Urinary bladder (tissue), 4 donors: ENCODE results near the gene KCNMA1. TPM values are rescaled to one million over a fixed set of nuclear protein-coding genes. Genes with fewer than 3 reads are reported as not detected.

Experiments used
- DNase-seq: peaks from one replicate; pipeline ENCODE4 v3.0.0-alpha.2; 2015; ENCODE audit errors: extremely low spot score
- H3K27ac ChIP-seq: one replicate; pipeline ENCODE4 v1.5.1; 2013; ENCODE audit warnings: low read depth, mild to moderate bottlenecking, moderate library complexity
- H3K36me3 ChIP-seq: one replicate; pipeline ENCODE4 v1.6.1; 2013; ENCODE audit warnings: mild to moderate bottlenecking, moderate library complexity; ENCODE audit not compliant: insufficient read depth
- H3K4me1 ChIP-seq: one replicate; pipeline ENCODE4 v1.6.1; 2013; ENCODE audit warnings: mild to moderate bottlenecking, moderate library complexity; ENCODE audit not compliant: insufficient read depth
- H3K4me3 ChIP-seq: one replicate; pipeline ENCODE4 v1.5.1; 2013; ENCODE audit warnings: low read depth, low read length
- WGBS: extraction: QIAGEN DNeasy Blood & Tissue Kit; methylation state at CpG from one replicate; pipeline ENCODE4 v1.1.7; 2013; 5-methylcytosine and 5-hydroxymethylcytosine counted together
- polyA plus RNA-seq: library from polyadenylated mRNA; stranded (reverse); fragments of 200-250 nt; gene quantifications from one replicate; pipeline ENCODE4 v1.2.3, GENCODE V29; 2013
- total RNA-seq: library from RNA; depleted of rRNA; stranded (reverse); fragments of >200 nt; gene quantifications from one replicate; pipeline ENCODE4 v1.2.3, GENCODE V29; 2014
- donor health status: healthy with polysubstance abuse.
- donor health status: healthy.

KCNMA1 gene
- total and polyA plus RNA-seq, 2 donors = 105 to 107 TPM

DNA sequence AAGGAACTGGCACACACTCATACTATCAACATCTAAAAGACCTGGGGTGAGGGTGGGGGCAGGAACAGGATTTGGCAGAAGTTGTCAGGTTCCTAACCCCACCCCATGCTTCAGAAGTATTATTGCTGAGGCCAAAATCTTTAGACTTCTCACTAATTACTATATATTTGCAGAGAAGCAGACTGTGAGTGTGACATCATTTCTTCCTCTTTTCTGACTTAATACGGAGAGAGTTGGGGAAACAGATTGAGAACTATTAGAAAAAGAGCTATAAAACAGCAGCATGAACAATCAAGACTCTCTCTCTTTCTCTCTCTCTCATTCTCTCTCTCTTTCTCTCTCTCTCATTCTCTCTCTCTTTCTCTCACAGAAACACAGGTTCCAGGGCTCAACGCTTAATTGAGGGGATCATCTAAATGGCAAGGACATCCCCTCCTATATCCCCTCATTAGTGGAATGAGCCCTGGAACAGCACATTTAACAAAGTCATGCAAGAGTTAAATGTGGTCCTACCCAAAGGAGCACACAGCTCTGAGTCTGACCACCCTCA lies 94.8 kb downstream of the KCNMA1 start:
- H3K4me1 ChIP-seq = no peaks in the 10 kb centered on the region
- no peak for DNase-seq
- H3K4me3 ChIP-seq = no peak overlapping the region
- WGBS = 90% methylated on average over 2 of the region's 2 CpGs
- no peaks in the 10 kb centered on the region for H3K36me3 ChIP-seq
- no peak overlapping the region for H3K27ac ChIP-seq

DNA sequence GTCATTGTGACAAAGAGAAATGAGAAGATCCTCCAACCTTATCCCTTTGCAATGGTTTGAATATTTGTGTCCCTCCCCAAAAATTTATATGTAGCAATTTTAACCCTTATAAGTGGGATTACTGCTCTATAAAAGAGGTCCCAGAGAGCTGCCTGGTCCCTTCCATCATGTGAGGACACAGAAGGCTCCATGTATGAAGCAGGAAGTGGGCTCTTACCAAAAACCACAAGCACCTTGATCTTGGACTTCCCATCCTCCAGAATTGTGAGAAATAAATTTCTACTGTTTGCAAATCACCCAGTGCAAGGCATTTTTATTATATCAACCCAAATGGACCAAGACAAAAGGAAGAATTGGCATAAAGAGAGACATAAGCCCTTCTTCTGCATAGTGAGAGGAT lies 95.7 kb downstream of the KCNMA1 start:
- no peaks in the 10 kb centered on the region for H3K4me1 ChIP-seq
- no peak for DNase-seq
- no peak overlapping the region for H3K27ac ChIP-seq
- H3K4me3 ChIP-seq = no peak overlapping the region
- no peaks in the 10 kb centered on the region for H3K36me3 ChIP-seq

DNA sequence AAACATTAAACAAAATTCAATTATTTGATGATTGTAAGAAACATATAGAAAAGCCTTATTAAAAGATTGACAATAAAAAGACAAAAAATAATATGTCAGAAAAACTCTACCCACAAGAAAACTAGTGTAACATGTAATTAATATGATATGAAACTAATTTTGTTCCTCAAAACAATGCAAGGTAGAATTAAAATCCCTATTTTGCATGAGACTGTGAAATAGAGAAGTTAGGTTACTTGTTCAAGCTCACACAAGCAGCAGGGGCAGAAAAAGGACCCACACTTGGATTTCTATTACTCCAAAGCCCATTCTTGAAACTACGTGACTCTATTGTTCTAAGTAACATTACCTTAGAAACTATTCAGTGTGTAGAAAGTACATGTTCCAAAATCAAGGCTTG lies 96.4 kb downstream of the KCNMA1 start:
- Histone ChIP-seq H3K4me1 (no peaks in the 10 kb centered on the region), H3K27ac (no peak overlapping the region), H3K36me3 (no peaks in the 10 kb centered on the region), H3K4me3 (no peak overlapping the region)
- no peak for DNase-seq
- 98% methylated on average over 1 of the region's 1 CpG for WGBS

DNA sequence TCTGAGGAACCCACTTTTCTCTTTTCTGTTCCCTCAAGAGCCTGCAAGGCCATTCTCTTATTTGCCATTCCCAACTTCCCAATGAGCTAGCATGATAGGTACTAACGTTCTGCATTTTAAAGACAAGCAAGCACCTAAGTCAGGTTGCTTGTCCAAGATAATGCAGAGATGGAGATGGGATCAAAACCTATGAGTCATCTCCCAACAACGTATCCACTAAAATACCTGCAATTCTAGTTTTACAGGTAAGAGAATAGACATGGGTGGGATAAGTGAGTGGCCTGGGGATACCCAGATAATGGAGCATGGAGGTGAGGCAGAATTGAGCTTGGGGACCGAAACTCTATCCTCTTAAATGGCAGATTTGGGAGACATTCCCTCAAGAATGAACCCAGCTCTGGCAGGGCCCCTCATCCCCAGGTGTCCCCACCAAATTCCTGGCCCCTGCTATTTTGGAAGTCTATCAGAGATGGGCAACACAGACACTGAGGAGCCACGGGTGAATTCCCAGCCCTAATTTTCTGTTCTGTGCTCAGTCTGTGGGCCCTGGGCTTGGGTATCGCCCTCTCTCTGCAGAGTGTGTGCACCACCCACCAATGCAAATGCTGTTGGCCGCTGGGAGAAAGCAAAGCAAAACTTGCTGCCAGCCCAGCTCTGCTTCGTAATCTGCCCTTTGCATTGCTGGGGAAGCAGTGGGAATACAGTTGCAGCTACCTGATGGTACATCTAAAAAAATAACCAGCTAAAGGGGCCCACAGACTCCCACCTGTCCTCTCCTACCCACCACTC lies 98.3 kb downstream of the KCNMA1 start:
- DNase-seq = no peak
- H3K4me3 ChIP-seq = no peak overlapping the region
- 75% methylated on average over 7 of the region's 7 CpGs for WGBS
- H3K4me1 ChIP-seq = no peaks in the 10 kb centered on the region
- no peaks in the 10 kb centered on the region for H3K36me3 ChIP-seq
- no peak overlapping the region for H3K27ac ChIP-seq

DNA sequence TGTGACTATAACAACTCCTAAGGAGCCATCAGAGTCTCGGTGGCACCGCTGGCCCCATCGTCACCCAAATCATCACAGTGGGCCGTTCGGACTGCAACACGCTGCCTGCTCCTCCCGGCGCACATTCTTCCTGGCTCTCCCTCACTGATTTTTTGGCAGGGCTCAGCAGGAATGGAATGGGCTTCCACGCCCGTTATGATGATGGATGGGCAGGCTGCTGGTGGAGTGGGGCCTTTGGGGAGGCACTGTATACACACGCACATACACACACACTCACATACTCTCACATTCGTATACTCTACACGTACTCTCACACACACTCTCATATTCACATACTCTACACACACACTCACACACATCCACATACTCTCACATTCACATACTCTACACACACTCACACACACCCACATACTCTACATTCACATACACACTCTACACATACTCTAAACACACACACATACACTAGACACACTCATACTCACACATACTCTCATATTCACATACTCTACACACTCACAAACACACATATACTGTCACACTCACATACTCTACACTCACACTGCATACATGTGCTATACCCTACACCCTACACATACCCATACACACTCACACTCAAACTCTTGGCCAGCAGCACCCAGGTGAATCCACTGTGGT lies 99.8 kb downstream of the KCNMA1 start:
- H3K4me3 ChIP-seq = no peak overlapping the region
- no peak for DNase-seq
- no peaks in the 10 kb centered on the region for H3K36me3 ChIP-seq
- no peaks in the 10 kb centered on the region for H3K4me1 ChIP-seq
- no peak overlapping the region for H3K27ac ChIP-seq
- 50% methylated on average over 13 of the region's 13 CpGs for WGBS

DNA sequence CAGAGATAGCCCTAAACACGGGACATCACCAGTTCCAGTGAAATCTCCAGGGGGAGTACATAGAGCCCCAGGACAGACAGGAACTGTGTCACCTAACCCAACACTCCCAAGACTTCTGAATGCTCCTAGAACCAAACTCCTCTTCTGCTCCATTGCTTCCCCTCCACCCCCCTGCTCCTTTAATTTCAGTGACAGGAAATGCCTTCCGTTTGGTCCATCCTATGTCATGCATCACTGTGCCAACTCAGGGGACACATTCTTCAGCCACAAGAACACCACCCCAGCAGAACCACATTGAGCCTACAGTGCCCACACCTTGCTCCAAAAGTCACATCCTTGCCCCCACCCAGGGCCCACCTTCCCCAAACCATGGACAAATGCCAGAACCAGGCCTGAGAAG lies 100.5 kb downstream of the KCNMA1 start:
- 80% methylated on average over 2 of the region's 2 CpGs for WGBS
- Histone ChIP-seq H3K27ac (no peak overlapping the region), H3K4me1 (no peaks in the 10 kb centered on the region), H3K4me3 (no peak overlapping the region), H3K36me3 (no peaks in the 10 kb centered on the region)
- no peak for DNase-seq

DNA sequence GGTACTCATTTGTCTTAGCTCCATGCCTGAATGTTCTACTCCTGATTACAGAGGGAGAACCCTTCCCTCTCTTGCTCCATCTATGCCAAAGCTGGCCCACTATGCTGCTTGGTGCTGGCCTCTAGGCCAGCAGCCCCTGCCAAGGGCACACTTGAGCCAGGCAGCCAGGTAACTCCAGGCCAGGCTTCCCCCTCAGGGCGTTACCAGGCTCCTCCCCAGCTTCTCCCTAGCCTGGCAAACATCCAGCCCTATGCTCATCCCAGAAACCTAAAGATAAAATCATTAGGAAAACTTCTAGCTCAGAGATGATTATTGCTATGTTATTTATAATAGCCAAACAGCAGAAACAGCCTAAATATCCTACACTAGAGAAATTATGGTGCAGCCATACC lies 103.7 kb downstream of the KCNMA1 start:
- DNase-seq = no peak
- Histone ChIP-seq H3K4me3 (no peak overlapping the region), H3K36me3 (no peaks in the 10 kb centered on the region), H3K27ac (no peak overlapping the region), H3K4me1 (no peaks in the 10 kb centered on the region)
- WGBS = 20% methylated on average over 1 of the region's 1 CpG

DNA sequence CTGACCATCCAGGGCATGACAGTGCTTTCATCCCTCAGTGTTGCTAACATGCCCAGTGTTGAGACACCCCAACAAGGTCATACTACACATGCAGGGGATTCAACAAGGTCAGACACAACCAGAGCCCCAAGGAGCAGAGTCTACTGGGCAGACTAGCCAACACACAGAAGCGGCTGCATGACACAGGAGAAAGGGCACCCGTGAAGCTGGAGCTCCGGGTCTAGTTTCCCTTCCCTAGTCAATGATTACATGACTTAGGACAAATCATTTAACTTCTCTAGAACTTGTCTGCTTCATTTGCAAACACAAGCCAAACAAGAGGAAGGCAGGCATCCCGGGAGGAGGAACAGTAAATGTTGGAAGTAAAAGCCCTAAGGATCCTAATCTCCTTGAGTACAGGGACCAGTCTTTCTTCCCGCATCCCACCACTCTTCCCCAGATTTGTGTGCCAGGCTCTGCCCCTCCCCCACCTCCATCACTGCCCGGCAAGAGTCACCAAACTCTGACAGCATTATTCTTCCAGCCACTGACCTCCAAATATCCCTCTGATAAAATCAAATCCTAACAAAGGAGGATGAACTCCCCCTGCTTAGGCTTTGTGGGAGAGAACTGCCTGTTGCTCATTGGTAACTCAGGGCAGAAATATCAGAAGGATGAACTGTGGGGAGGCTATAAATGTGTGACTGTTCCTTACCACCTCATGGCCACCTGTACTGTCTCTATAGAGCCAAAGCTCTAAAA lies 104.3 kb downstream of the KCNMA1 start:
- Histone ChIP-seq H3K4me3 (no peak overlapping the region), H3K36me3 (no peaks in the 10 kb centered on the region), H3K4me1 (no peaks in the 10 kb centered on the region), H3K27ac (no peak overlapping the region)
- DNase-seq = no peak
- 52% methylated on average over 6 of the region's 6 CpGs for WGBS

DNA sequence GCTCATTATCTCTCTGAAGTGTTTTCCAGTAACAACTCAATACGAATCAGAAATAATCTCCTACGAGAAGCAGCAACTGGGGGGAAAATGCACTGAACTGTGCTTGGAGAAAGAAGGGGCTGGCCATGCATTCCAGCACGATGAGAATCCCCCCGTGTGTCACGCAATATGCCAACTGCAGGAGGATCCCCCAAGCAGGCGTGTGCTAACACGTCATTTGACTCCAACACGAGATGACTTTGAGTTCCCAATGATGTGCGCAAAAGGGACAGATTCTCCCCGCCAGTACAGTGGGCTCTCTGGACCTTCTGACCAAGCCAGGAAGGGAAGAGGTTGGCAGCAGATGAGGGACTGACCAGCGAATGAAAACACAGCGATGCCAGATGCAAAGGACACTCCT lies 105.5 kb downstream of the KCNMA1 start:
- no peak for DNase-seq
- no peak overlapping the region for H3K4me3 ChIP-seq
- H3K36me3 ChIP-seq = no peaks in the 10 kb centered on the region
- no peaks in the 10 kb centered on the region for H3K4me1 ChIP-seq
- WGBS = 72% methylated on average over 12 of the region's 12 CpGs
- H3K27ac ChIP-seq = no peak overlapping the region

DNA sequence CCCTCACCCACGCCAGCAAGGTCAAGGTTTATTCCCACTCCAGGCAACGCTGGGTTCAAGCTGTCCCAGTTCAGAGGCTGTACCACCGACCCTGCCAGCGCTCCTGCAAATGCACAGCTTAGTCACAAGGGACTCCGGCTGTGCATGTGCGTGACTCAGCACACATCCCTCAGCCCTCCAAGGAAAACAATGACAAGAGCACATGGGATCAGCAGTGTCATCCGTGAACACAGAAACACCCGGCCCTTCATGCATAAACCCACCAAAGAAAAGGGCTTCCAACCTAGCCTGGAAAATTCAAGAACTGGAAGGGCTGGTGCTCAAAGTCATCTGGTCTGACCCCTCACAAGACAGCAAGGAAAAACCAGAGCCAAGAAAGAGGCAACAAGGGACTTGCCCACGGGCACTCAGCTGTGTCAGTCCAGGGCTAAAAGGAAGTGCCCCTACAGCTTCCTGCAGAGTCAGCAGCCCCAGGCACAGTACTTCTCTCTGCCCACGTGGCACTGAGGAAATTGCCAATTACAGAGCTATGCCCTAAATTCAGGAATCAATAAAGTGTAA lies 106.1 kb downstream of the KCNMA1 start:
- 46% methylated on average over 10 of the region's 10 CpGs for whole genome bisulfite sequencing
- DNase-seq = no peak
- H3K4me3 ChIP-seq = no peak overlapping the region
- no peaks in the 10 kb centered on the region for H3K4me1 ChIP-seq
- no peaks in the 10 kb centered on the region for H3K36me3 ChIP-seq
- no peak overlapping the region for H3K27ac ChIP-seq

DNA sequence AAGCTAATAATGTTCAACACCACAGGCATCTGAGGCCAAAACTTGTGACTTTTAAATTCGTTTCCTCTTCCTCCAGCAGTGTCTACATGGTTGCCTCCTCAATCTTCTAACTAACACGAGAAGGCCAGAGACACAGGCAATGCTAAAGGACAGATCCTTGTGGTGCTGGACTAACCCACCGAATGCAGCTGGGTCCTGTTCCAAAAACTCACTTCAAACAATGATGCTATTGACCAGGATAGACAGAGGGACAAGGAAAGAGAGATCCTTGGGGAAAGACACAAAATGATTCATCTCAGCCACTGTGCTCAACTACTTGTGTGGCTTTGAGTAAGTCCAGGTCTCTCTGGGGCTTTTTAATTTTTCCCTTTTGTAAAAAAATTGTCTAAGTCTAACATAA lies 107.6 kb downstream of the KCNMA1 start:
- Histone ChIP-seq H3K36me3 (no peaks in the 10 kb centered on the region), H3K4me1 (no peaks in the 10 kb centered on the region), H3K27ac (no peak overlapping the region), H3K4me3 (no peak overlapping the region)
- WGBS = 78% methylated on average over 3 of the region's 3 CpGs
- DNase-seq = no peak

DNA sequence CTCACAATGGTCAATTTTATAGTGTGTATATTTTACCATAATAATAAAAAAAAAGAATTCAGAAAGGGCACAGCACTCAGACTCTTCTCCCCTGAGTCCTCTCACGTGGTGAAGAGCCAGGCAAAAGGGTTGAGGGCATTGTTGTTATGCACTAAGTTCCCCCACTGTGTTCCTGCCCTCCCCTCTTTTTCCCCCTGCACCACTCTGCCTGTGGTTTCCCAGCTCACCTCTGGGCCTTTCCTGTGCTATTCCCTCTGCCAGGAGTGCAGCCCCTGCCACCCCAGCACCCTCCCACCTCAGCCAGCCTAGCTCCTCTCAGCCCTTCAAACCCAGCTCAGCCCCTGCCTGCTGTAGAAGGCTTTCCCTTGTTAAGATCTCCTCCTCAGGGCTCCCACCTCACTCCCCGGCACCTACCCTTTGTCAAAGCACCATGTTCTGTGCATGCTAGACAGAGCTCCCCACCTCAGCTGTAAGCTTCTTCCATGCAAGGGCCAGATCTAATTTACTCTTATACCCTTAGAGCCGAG lies 108.5 kb downstream of the KCNMA1 start:
- Histone ChIP-seq H3K27ac (no peak overlapping the region), H3K4me3 (no peak overlapping the region), H3K36me3 (no peaks in the 10 kb centered on the region), H3K4me1 (no peaks in the 10 kb centered on the region)
- 89% methylated on average over 3 of the region's 3 CpGs for WGBS
- no peak for DNase-seq

DNA sequence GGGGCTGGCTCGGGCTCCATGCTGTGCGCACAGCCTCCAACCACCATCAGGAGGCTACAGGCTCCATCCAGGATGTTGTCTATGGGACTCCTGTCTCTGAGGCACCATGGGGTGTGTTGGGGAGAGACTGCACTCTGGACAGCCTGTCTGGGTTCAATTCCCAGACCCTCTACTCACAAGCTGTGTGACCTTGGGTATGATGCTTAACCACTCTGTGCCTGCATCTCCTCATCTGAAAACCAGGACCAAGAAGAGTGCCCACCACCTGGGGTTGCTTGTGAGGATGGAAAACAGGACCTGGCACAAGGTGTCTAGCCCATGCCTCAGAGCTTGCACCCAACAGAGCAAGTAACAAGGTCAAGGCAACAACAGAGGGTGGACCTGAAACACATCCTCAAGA lies 109.8 kb downstream of the KCNMA1 start:
- no peaks in the 10 kb centered on the region for H3K36me3 ChIP-seq
- no peaks in the 10 kb centered on the region for H3K4me1 ChIP-seq
- 91% methylated on average over 2 of the region's 2 CpGs for WGBS
- DNase-seq = no peak
- H3K27ac ChIP-seq = no peak overlapping the region
- H3K4me3 ChIP-seq = no peak overlapping the region
